ENCODE measurements around the gene MICAL2.

GRCh38 chr11:12175694-12176241 is 65.4 kb downstream of the MICAL2 start:
- TF ChIP-seq, protein P1, sequence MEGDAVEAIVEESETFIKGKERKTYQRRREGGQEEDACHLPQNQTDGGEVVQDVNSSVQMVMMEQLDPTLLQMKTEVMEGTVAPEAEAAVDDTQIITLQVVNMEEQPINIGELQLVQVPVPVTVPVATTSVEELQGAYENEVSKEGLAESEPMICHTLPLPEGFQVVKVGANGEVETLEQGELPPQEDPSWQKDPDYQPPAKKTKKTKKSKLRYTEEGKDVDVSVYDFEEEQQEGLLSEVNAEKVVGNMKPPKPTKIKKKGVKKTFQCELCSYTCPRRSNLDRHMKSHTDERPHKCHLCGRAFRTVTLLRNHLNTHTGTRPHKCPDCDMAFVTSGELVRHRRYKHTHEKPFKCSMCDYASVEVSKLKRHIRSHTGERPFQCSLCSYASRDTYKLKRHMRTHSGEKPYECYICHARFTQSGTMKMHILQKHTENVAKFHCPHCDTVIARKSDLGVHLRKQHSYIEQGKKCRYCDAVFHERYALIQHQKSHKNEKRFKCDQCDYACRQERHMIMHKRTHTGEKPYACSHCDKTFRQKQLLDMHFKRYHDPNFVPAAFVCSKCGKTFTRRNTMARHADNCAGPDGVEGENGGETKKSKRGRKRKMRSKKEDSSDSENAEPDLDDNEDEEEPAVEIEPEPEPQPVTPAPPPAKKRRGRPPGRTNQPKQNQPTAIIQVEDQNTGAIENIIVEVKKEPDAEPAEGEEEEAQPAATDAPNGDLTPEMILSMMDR (IDR thresholded peaks at IDR 0.05; ENCODE audit: low read depth, low read length), result no peak
- no peak for TF ChIP-seq EZH2phosphoT487 (IDR thresholded peaks at IDR 0.05; ENCODE audit: low read depth)
